ENCODE measurements around the gene S100A9.

Gene S100A9

GRCh38 chr1:153362187-153362775, 4.6 kb downstream of the S100A9 start:
- H3K4me3 ChIP-seq (ENCODE audit: control insufficient read depth, low read depth, low read length), result no peak overlapping the region
- no peak for DNase-seq (ENCODE audit: low read depth)
- no peak for TF ChIP-seq CTCF (IDR thresholded peaks at IDR 0.05; ENCODE audit: control insufficient read depth, insufficient read depth, low read depth, low read length, missing control alignments)

GRCh38 chr1:153363641-153364040, 6.0 kb downstream of the S100A9 start:
- DNase-seq (ENCODE audit: low read depth), result no peak
- no peak for TF ChIP-seq CTCF (IDR thresholded peaks at IDR 0.05; ENCODE audit: control insufficient read depth, insufficient read depth, low read depth, low read length, missing control alignments)
- H3K4me3 ChIP-seq (ENCODE audit: control insufficient read depth, low read depth, low read length), result no peak overlapping the region

- no peak overlapping the region for H3K4me3 ChIP-seq (ENCODE audit: control insufficient read depth, low read depth, low read length)
- no peak for TF ChIP-seq CTCF (IDR thresholded peaks at IDR 0.05; ENCODE audit: control insufficient read depth, insufficient read depth, low read depth, low read length, missing control alignments)
These were observed 6.5 kb downstream of the S100A9 start for GRCh38 chr1:153364156-153364555.

GRCh38 chr1:153364766-153365666, 7.4 kb downstream of the S100A9 start:
- H3K4me3 ChIP-seq (ENCODE audit: control insufficient read depth, low read depth, low read length), result no peak overlapping the region
- no peak for TF ChIP-seq CTCF (IDR thresholded peaks at IDR 0.05; ENCODE audit: control insufficient read depth, insufficient read depth, low read depth, low read length, missing control alignments)
- no peak for DNase-seq (ENCODE audit: low read depth)

More at GRCh38 chr1:153364156-153364555, 6.5 kb downstream of the S100A9 start:
- DNase-seq (ENCODE audit: low read depth), result no peak

GRCh38 chr1:153365696-153366095, 8.0 kb downstream of the S100A9 start:
- TF ChIP-seq CTCF (IDR thresholded peaks at IDR 0.05; ENCODE audit: control insufficient read depth, insufficient read depth, low read depth, low read length, missing control alignments), result no peak
- H3K4me3 ChIP-seq (ENCODE audit: control insufficient read depth, low read depth, low read length), result no peak overlapping the region
- DNase-seq (ENCODE audit: low read depth), result no peak

- DNase-seq (ENCODE audit: low read depth), result no peak
- H3K4me3 ChIP-seq (ENCODE audit: control insufficient read depth, low read depth, low read length), result no peak overlapping the region
- TF ChIP-seq CTCF (IDR thresholded peaks at IDR 0.05; ENCODE audit: control insufficient read depth, insufficient read depth, low read depth, low read length, missing control alignments), result no peak
These were observed 8.6 kb downstream of the S100A9 start for GRCh38 chr1:153366261-153366660.

All from AG09309 (cell line).